Uterus (tissue), 2 donors: ENCODE data around the gene ENOX2.

ENCODE experiments used
- POLR2A ChIP-seq, 2 donors: fragments of 450-650 bp; IDR thresholded peaks; one replicate each; pipeline ENCODE4 v1.6.1; 2016; ENCODE audit warnings: antibody characterized with exemption in 2 of 2, mild to moderate bottlenecking in 1 of 2, moderate library complexity in 1 of 2
- TF ChIP-seq, protein P1 (sequence below), 4 experiments: fragments of 200-600 bp in 2 of 4; fragments of 450-650 bp in 2 of 4; sonication (generic) in 2 of 4; IDR thresholded peaks; one replicate each; pipeline ENCODE4 v1.5.1; 2016 to 2019; ENCODE audit warnings: antibody characterized with exemption in 4 of 4, mild to moderate bottlenecking in 2 of 4, moderate library complexity in 1 of 4

DNA sequence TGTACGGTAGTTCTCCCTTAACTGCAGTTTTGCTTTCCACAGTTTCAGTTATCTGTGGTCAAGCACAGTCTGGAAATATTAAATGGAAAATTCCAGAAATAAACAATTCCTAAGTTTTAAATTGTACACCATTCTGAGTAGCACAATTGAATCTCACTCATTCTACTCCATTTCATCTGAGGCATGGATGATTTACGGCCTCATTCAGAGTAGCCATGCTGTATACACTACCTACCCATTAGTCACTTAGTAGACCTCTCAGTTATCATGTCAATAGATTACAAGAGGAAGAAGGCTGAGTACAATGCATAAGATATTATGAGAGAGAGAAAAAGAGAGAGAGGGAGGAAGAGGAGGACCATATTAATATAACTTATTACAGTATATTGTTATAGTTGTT is 77.5 kb downstream of the ENOX2 start:
- TF ChIP-seq, protein P1, sequence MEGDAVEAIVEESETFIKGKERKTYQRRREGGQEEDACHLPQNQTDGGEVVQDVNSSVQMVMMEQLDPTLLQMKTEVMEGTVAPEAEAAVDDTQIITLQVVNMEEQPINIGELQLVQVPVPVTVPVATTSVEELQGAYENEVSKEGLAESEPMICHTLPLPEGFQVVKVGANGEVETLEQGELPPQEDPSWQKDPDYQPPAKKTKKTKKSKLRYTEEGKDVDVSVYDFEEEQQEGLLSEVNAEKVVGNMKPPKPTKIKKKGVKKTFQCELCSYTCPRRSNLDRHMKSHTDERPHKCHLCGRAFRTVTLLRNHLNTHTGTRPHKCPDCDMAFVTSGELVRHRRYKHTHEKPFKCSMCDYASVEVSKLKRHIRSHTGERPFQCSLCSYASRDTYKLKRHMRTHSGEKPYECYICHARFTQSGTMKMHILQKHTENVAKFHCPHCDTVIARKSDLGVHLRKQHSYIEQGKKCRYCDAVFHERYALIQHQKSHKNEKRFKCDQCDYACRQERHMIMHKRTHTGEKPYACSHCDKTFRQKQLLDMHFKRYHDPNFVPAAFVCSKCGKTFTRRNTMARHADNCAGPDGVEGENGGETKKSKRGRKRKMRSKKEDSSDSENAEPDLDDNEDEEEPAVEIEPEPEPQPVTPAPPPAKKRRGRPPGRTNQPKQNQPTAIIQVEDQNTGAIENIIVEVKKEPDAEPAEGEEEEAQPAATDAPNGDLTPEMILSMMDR (IDR thresholded peaks at IDR 0.05): no peak
- TF ChIP-seq POLR2A (IDR thresholded peaks at IDR 0.05): no peak
